NCI-H510A treated with DMSO at 0.1 percent for 48 hours (cell line): ENCODE results near the gene MRPL4.
"Not testable (repeated sequence)": the region's sequence is repeated elsewhere in the genome, so short reads cannot be mapped to it uniquely, and the experiment has no call there.

Experiments used
- DNase-seq: peaks from one replicate; lab custom pipeline; 2025; lab: John Stamatoyannopoulos, UW

MRPL4 gene

DNA sequence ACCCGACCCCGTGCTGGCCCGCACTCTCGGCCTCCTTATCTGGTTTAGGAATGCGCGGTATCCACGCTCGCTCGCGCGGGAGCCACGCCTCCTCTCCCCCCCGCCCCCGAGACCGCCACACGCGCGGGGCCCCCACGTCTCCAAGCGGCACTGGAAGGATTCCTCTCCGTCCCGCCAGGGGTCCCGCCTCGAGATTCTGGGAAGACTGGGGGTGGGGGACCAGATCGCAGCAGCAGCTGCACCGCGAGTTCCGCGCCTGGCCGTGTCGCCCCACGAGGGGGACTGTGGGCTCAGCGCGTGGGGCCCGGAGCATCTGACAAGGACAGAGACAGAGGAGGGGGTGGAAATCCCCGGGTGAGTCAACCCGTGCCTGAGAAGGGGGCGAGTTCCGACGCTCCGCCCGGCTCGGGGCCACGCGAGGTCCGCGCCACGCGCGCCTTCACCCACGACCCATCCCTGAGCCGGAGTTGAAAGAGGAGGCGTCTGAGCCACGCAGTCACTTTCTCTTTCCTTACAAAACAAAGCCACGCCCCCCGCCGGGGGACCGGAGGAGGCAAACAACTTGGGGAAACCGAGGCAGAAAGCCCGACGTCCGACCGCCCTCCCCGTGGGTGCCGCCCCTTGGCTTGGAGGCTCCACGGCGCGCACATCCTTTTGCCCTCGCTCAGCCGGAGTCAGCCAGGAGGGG lies 21.7 kb upstream of the MRPL4 start:
- no peak for DNase-seq

DNA sequence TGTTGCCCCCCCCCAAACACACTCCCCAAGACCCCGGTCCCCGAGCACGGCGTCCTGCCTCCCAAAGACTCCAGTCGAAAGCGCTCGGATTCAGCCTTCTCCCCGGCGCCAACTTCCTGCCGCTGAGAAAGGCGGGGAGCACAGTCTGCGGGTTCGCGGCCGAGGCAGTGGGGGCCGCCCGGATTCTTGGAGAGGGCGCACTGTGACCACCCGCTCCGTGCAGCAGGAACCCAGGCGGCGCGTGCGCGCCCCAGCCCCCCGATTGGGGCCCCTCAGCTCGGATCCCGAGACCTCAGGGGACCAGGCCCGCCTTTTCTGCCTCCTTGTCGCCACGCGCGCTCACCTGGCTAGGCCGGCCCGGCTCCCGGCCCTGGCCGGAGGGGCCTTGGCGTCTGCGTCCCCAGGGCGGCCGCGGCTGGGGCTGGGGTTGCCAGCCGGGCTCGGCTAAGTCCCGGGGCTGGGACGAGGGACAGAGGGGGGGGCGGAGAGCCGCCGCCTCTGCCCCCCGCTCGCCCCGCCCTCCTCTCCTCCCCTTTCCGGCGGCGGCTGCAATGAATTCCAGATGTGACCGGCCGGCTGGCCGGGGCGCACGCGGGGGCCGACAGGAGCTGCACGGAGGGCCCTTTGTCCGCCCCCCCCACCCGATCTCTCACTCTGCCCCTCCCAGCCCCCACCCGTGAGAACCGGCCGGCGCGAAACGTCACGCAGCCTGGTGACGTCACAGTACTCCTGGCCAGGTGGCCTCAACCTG lies 21.0 kb upstream of the MRPL4 start, which contains the start of gene S1PR2:
Gene S1PR2, minus strand, starts transcription at position 471 of the 751 bp plus-strand sequence. CDS start 6,426 bp downstream, outside the sequence.
- peak; percentile 65 for DNase-seq

DNA sequence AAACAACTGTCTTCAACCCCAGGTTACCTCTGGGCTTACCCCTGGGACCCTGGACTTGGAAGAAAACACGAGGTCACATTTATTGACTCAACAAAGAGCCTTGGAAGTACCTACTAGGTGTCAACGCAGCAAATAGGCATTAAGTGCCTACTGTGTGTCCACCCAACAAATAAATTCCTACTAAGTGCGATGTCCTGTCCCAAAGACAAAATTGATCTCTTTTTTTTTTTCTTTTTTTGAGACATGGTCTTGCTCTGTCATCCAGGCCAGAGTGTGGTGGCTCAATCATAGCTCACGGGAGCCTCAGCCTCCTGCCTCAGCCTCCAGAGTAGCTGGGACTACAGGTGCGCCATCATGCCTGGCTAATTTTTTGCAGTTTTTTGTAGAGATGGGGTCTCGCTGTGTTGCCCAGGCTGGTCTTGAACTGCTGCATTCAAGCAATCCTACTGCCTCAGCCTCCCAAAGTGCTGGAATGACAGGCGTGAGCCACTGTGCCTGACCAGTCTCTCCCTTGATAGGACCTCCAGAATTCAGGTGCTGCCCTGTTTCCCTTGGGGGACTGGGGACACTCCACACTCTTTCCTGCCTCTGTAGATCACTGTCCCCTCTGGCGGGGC lies 20.3 kb upstream of the MRPL4 start:
- DNase-seq = no peak

DNA sequence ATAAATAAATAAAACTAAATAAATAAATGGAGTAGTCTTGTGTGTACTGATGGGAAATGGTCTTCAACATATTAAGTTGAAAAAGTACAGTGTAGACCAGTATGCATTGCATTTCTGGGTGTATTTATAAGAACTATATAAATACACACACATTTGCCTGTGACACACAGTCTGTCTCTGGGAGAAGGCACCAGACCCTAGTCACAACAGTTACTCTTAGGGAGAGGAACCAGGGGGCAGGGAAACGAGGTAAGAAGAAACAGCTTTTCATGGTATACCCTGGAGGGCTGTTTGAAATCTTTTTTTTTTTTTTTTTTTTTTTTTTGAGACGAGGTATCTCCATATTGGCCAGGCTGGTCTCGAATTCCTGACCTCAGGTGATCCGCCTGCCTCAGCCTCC lies 18.1 kb upstream of the MRPL4 start:
- no peak for DNase-seq

DNA sequence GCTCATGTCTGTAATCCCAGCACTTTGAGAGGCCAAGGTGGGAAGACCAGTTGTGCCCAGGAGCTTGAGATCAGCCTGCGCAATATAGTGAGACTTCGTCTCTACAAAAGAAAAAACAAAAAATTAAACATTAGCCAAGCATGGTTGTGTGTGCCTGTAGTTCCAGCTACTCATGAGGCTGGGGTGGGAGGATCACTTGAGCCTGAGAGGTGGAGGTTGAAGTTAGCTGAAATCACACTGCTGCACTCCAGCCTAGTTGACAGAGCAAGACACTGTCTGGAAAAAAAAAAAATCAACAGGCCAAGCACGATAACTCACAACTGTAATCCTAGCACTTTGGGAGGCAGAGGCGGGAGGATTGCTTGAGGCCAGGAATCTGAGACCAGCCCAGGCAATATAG lies 17.0 kb upstream of the MRPL4 start:
- DNase-seq = no peak

DNA sequence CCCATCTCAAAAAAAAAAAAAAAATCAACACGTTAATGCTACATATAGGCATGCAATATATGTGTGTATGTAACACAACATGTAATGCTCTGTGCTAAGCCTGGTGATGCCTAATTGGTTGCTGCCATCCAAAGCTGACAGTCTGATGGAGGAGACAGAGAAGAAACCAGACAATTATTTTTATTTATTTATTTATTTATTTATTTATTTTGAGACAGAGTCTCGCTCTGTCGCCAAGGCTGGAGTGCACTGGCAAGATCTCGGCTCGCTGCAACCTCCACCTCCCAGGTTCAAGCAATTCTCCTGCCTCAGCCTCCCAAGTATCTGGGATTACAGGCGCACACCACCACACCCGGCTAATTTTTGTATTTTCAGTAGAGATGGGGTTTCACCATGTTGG lies 16.6 kb upstream of the MRPL4 start:
- not testable (repeated sequence) for DNase-seq

DNA sequence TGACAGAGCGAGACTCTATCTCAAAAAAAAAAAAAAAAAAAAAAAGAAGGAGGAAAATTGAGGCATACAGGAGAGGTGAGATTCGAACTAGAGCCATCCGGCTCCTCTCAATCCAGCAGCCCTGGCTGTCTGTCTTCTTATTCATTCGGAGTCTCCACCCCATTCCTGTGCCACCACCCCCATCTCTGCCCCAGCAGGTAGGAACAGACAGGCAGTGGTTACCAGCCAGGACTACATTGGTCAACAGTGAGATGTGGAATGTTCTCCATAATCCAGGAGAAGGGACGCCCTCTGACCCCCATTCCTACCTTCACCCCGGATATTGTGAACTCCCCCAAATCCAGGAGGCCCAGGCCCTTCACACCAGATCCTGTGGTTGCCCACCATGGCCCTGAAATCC lies 14.3 kb upstream of the MRPL4 start:
- DNase-seq = peak; percentile 27

DNA sequence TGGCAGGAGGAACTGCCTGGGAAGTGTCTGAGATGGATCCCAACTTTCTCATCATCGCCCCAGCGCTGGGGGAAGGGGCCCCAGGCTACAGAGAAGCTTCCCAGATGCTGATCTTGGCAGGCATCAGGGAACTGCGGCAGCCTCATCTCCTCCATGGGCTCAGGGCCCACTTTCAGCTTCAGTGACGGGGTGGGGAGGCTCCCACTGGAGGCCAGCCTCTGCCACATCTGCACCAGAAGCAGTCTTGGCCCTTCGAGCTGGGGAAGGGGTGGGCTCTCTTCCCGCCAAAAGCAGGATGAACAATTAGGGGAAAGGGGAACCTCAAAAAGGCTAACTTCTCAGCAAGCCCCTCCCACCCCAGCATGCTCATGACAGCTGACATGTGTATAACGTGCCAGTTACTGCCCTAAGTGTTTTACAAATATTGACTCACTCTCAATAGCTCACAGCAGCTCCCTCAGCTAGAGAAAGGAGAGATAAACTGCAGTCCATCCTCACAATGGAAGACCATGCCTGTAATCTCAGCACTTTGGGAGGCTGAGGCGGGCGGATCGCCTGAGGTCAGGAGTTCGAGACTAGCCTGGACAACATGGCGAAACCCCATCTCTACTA lies 13.7 kb upstream of the MRPL4 start:
- peak; percentile 92 for DNase-seq

DNA sequence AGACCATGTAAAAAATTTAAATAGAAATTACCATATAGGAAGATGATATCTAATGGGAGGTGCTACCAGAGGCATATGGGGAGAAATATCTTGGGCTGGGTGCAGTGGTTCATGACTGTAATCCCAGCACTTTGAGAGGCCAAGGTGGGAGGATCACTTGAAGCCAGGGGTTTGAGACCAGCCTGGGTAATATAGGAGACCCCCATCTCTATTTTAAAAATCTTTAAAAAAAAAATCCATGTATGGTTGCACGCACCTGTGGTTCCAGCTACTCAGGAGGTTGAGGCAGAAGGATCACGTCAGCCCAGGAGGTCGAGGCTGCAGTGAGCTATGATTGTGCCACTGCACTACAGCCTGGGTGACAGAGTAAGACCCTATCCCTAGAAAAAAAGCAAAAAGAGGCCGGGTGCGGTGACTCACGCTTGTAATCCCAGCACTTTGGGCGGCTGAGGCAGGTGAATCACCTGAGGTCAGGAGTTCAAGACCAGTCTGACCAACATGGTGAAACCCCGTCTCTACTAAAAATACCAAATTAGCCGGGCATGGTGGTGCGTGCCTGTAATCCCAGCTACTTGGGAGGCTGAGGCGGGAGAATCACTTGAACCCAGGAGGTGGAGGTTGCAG lies 10.1 kb upstream of the MRPL4 start:
- not testable (repeated sequence) for DNase-seq

DNA sequence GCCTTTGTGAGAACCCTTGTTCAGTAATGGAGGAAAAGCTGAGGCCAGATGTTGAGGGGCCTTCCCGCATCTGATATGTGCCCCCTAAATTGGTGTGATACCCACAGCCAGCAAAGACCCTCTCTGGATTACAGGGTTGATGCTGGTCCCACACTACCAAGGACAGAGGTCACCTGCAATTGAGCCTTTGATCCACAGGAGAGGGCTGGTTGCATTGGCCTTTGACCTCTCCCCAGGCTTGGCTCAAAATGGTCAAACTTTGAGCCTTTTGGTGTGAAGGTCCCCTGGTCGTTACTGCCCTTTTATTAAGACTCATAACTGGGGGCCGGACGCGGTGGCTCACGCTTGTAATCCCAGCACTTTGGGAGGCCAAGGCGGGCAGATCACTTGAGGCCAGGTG lies 8.4 kb upstream of the MRPL4 start:
- DNase-seq = no peak

DNA sequence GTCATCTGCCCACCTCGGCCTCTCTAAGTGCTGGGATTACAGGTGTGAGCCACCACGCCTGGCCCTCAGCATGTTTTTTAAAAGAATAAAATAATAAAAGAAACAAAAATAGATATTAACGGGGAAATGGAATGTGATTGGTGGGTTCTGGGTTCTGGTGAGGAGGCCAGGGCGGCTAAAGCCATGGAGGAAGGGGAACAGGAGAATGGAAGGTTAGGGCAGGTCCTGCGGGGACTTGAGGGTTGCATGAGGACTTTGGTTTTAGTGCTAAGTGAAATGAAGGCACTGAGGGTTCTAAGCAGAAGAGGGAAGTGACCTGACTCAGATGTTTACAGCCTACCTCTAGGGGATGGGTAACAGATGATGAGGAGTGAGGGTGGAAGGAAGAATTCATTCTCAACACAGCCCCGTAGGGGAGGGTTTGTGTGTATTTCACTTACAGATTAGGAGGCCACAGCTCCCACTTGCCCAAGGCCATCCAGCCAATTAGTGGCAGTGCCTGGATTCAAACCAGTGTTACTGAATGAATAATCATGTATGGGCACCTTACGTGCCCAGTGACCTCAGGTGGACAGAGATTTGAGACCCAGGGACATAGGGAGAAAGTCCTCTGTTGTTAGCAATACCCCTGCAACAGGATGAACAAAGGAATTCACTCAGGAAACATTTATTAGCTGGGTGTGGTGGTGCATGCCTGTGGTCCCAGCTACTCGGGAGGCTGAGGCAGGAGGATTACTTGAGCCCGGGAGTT lies 6.7 kb upstream of the MRPL4 start:
- no peak for DNase-seq

DNA sequence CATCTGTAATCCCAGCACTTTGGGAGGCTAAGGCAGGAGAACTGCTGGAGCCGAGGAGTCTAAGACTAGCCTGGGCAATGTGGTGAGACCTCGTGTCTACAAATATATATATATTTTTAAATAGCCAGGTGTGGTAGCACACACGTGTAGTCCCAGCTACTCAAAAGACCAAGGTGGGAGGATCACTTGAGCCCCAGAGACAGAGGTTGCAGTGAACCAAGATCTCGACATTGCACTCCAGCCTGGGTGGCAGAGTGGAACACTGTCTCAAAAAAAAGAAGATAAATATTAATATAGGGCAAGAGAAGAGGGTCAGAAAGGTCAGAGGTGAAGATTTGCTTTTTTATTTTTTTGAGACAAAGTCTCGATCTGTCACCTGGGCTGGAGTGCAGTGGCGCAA lies 5.5 kb upstream of the MRPL4 start:
- DNase-seq = no peak

DNA sequence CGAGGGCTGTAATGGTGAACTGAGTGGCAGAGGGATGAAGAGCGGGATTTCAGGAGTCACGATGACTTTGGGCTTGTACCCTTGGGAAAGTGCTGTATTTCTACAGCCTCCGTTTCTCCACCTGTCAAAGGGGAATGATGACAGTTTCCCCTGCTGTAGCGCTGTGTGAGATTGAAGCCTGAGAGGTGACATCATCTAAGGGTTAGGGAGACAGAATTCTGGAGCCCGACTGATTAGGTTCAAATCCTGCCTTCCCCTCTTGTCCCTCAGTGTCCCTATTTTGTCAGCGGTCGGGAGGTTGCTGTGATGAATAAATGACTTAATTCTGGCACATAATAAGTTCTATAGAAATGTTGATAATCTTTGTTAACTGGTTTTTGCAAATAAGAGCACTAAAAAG lies 693 bp downstream of the MRPL4 start:
- no peak for DNase-seq

DNA sequence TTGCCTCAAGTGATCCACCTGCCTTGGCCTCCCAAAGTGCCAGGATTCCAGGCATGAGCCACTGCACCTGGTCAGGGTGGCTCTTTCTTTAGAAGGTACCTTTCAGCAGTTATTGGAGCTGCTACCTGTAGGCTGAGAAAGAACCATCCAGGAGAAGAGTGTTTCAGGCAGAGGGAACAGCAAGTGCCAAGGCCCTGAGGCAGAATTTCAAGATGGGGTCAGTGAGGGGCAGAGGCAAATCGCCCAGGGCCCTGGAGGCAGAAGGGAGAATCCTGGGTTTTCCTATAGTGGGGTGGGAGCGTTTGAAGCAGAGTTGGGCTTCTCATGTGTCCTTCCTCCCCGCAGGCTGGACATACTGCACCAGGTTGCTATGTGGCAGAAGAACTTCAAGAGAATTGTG lies 2.2 kb downstream of the MRPL4 start:
- DNase-seq = no peak

DNA sequence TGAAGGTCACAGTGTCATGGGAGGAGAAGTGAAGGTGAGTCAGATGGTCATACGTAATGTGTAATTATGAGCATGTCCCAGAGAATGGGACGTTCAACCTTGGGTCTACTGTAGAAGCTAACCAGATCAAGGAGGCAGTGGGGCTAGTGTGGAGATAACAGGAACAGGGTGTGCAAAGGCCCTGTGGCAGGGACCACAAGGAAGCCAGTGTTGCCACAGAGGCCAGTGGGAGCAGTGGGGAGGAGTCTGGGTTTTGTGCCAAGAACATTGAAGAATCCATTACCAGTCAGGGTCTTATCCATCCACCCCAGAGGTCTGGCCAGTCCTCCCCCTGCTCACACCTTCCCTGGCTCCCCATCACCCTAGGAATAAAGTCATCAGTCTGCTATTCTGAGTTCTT lies 3.3 kb downstream of the MRPL4 start:
- DNase-seq = no peak

DNA sequence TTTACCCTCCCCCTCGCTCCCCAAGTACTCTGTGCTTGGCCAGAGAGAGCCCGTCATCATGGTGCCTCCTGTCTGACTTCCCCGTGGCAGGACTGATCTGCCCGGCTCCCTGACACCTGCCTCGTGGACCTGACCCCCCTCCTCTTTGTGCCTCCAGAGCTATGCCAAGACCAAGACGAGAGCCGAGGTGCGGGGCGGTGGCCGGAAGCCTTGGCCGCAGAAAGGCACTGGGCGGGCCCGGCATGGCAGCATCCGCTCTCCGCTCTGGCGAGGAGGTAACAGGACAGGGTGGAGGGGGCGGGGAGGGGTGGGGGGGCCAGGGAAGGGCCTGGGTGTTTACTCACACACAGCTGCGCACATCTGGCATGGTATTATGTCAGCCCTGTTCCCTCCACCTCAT lies 4.5 kb downstream of the MRPL4 start:
- DNase-seq = no peak

DNA sequence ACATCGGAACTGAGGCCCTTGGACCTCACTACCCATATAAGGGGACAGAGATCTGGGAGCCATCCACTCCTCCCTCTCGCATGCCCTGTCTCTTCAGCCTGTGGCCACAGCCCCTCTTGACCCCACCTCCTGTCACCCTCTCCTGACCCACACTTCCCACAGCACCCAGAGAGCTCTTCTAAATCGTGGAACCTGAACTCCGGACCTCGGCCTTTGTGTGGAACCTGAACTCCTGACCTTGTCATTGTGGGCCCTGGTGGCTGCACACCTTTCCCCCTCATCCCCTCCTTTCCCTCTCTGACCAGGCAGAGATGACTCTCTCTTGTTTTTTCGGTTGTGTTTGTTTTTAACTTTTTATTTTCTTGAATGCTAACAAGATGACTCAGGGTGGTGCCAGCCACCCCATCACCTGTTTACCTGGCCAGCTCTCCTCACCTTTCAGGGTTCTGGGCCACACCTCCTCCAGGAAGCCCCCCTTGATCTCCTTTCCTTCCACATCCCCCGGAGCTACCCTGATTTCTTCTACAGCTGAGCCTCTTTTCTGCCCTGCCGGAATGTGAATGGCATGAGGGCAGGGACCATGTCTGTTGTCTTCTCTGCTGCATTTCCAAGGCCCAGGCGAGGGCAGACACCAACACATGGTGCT lies 5.1 kb downstream of the MRPL4 start:
- no peak for DNase-seq

DNA sequence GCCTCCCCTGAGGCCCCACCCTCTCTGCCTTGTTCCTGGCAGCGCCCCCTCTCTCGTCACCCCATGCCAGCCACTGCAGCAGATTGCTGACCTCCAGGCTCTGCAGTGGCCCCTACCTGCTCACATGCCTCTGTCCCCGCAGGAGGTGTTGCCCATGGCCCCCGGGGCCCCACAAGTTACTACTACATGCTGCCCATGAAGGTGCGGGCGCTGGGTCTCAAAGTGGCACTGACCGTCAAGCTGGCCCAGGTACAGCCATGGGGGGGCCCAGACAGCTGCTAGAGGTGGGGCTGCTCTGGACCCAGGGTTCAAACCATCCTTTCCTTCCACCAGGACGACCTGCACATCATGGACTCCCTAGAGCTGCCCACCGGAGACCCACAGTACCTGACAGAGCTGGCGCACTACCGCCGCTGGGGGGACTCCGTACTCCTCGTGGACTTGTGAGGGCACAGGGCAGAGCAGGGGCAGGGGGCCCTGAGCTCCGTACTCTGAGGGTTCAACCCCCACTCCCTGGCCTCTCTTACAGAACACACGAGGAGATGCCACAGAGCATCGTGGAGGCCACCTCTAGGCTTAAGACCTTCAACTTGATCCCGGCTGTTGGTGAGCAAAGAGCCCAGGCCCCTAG lies 6.2 kb downstream of the MRPL4 start:
- no peak for DNase-seq

DNA sequence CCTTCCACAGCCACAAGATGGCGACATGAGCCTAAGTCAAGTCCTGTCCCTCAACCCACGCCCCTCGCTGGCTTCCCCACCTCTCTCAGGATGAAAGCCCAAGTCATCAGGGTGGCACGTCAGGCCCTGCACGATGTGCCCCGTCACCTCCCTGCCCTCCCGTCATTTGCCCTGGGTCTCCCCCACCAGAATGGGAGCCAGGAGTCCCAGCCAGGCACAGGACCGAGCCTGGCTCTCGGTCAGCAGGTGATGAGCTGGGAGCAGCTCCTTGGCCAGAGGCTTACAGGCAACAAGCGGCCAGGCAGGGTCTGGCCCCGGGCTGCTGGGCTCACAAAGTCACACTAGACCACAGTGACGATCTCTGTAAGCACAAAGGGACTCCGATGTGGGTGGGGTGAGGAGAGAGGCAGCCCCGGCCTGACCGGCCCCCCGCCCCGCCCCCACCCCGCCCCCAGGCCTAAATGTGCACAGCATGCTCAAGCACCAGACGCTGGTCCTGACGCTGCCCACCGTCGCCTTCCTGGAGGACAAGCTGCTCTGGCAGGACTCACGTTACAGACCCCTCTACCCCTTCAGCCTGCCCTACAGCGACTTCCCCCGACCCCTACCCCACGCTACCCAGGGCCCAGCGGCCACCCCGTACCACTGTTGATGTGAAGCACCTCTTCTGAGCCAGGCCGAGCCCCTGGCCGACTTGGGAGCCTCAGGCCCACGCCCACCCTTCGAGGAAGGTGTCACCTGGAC lies 7.3 kb downstream of the MRPL4 start:
- peak; percentile 60 for DNase-seq

DNA sequence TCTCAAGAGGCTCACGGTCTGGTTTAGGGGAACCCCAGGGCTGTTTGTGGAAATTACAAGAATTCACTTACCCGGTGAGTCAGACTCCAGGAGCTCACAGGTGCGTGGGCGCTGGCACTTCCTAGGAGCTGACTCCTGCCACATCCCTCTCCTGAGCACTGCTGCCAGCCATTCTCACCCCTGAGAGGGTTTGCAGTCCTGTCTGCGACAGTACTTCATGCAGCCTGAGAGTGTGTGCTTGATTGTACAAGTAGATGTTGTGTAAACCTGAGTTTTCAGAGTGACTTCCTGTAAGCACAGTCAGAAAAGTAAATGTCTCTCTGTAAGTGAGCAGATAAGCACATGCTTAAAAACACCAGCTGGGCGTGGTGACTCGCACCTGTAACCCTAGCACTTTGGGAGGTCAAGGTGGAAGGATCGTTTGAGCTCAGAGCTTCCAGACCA lies 8.1 kb downstream of the MRPL4 start:
- DNase-seq = peak; percentile 81
